K562 (cell line): ENCODE measurements around the gene MAP3K2. TPM values are rescaled to one million over a fixed set of nuclear protein-coding genes. Genes with fewer than 3 reads are reported as not detected.

Experiments
- C11orf30 ChIP-seq: fragments of 450-650 bp; IDR thresholded peaks from 2 replicates; pipeline ENCODE4 v1.6.1; 2016; ENCODE audit warnings: low read depth, mild to moderate bottlenecking
- E2F3 ChIP-seq: fragments of 250-450 bp; sonication (Bioruptor Pico); IDR thresholded peaks from 2 replicates; pipeline ENCODE4 v1.4.0; 2020; ENCODE audit warnings: mild to moderate bottlenecking
- FOXM1 ChIP-seq, 2 experiments: fragments of 450-650 bp in 1 of 2; sonication (generic) in 1 of 2; formaldehyde crosslinking in 1 of 2; IDR thresholded peaks; 2 replicates each; pipeline versions ENCODE4 v1.6.1 to v1.9.0; 2017 to 2022; ENCODE audit warnings: low read depth in 2 of 2, mild to moderate bottlenecking in 2 of 2, missing genetic modification reagents in 1 of 2, moderate library complexity in 1 of 2
- IRF2 ChIP-seq: sonication (generic); formaldehyde crosslinking; IDR thresholded peaks from 2 replicates; pipeline ENCODE4 v1.8.1; 2022; ENCODE audit warnings: mild to moderate bottlenecking, missing genetic modification reagents
- MCM2 ChIP-seq: fragments of 450-650 bp; IDR thresholded peaks from 2 replicates; pipeline ENCODE4 v1.6.1; 2017; ENCODE audit warnings: low read depth, mild to moderate bottlenecking
- MXI1 ChIP-seq: IDR thresholded peaks from 2 replicates; pipeline ENCODE4 v1.6.1; 2011; ENCODE audit warnings: low read depth, mild to moderate bottlenecking, improper control_type of control experiment, low read length
- NR1H2 ChIP-seq: sonication (generic); formaldehyde crosslinking; IDR thresholded peaks from 2 replicates; pipeline ENCODE4 v1.4.0; 2020; ENCODE audit warnings: mild to moderate bottlenecking, missing genetic modification reagents
- NR2C2 ChIP-seq, 2 experiments: fragments of 200-800 bp in 1 of 2; sonication (Bioruptor generic) in 1 of 2; sonication (generic) in 1 of 2; formaldehyde crosslinking in 1 of 2; IDR thresholded peaks; 2 replicates each; pipeline versions ENCODE4 v1.6.1 to v1.8.0; 2016 to 2022; ENCODE audit warnings: mild to moderate bottlenecking in 1 of 2, missing compliant biosample characterization in 1 of 2, missing genetic modification characterization in 1 of 2, missing genetic modification reagents in 1 of 2
- SNIP1 ChIP-seq: fragments of 450-650 bp; IDR thresholded peaks from 2 replicates; pipeline ENCODE4 v1.7.1; 2017; ENCODE audit warnings: low read depth, mild to moderate bottlenecking
- polyA plus RNA-seq, 8 experiments: library from polyadenylated mRNA; depleted of rRNA in 4 of 8; stranded (reverse) in 5 of 8; unstranded in 3 of 8; fragments of >200 nt; fragmentation: Nextera tagmentation in 2 of 8; fragmentation: Illumina TruSeq in 1 of 8; extraction: Ambion mirVana in 2 of 8; extraction: Trizol in 1 of 8; gene quantifications; 2 replicates each; pipeline versions ENCODE4 v1.2.1 to v1.2.3, GENCODE V29; 2011 to 2014; ENCODE audit warnings: inconsistent platforms in 1 of 8, missing spikeins in 1 of 8
- total RNA-seq, 7 experiments: library from RNA; depleted of rRNA in 6 of 7; stranded (reverse); fragments of >200 nt in 6 of 7; fragmentation: Illumina TruSeq in 2 of 7; extraction: Trizol in 2 of 7; gene quantifications; 2 replicates each; pipeline versions ENCODE4 v1.2.1 to v1.2.3, GENCODE V29; 2011 to 2021; ENCODE audit warnings: low replicate concordance in 1 of 7
- TF ChIP-seq, protein P1 (sequence below): fragments of 200-600 bp; sonication (generic); IDR thresholded peaks from one replicate; pipeline ENCODE4 v1.6.1; 2012; ENCODE audit warnings: mild to moderate bottlenecking, low read depth, low read length, inconsistent platforms
- TF ChIP-seq, protein P2 (sequence below): IDR thresholded peaks from 2 replicates; pipeline ENCODE4 v1.6.1; 2016; ENCODE audit warnings: missing genetic modification characterization, missing compliant biosample characterization
- TF ChIP-seq, protein P3 (sequence below): sonication (generic); formaldehyde crosslinking; IDR thresholded peaks from 2 replicates; pipeline ENCODE4 v1.8.1; 2022; ENCODE audit warnings: missing genetic modification reagents

MAP3K2 gene
- total and polyA plus RNA-seq, 9 of the 15 experiments (the other 6 are each of a cell fraction or from before 2014, with no cell fraction given): 1.2 to 14.2 (median 5.7) TPM

DNA sequence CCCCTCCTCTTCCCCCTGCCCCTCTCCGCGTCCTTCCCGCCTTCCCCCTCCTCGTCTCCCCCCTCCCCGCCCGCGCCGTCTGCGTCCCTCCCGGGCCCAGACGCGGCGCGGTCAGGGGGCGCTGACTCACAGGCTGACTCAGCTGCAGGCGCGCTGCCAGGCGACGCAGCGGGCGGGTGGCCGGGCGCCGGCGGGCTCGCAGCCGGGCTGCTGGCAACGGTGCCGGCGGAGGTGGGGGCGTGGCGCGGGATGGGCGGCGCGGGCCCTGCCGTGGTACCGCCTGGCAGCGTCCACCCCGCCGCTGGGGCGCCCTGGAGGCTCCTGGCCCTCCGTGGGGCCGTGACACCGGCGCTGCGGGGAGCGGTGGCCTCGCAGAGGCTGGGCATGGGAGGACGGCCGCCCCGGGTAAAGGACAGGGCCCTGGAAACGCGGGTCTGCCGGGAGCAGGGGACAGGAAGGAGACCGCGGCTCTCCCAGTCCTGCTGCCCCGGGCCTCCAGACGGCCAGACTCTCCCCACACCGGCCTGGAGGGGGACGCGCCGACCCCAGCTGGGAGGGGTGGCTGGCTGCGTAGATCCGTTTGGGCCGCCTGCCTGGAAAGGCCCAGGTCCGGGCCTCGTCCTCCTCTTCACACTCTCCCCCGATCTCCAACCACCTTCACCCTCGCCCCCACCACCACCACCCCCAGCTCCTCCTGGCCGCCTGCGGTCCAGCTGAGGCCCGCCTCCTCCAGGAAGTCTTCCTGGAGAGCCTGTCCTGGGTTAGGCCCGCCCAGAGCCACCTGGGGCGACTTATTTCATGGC, 20.4 kb upstream of the MAP3K2 start (continued):
- TF ChIP-seq, protein P1, sequence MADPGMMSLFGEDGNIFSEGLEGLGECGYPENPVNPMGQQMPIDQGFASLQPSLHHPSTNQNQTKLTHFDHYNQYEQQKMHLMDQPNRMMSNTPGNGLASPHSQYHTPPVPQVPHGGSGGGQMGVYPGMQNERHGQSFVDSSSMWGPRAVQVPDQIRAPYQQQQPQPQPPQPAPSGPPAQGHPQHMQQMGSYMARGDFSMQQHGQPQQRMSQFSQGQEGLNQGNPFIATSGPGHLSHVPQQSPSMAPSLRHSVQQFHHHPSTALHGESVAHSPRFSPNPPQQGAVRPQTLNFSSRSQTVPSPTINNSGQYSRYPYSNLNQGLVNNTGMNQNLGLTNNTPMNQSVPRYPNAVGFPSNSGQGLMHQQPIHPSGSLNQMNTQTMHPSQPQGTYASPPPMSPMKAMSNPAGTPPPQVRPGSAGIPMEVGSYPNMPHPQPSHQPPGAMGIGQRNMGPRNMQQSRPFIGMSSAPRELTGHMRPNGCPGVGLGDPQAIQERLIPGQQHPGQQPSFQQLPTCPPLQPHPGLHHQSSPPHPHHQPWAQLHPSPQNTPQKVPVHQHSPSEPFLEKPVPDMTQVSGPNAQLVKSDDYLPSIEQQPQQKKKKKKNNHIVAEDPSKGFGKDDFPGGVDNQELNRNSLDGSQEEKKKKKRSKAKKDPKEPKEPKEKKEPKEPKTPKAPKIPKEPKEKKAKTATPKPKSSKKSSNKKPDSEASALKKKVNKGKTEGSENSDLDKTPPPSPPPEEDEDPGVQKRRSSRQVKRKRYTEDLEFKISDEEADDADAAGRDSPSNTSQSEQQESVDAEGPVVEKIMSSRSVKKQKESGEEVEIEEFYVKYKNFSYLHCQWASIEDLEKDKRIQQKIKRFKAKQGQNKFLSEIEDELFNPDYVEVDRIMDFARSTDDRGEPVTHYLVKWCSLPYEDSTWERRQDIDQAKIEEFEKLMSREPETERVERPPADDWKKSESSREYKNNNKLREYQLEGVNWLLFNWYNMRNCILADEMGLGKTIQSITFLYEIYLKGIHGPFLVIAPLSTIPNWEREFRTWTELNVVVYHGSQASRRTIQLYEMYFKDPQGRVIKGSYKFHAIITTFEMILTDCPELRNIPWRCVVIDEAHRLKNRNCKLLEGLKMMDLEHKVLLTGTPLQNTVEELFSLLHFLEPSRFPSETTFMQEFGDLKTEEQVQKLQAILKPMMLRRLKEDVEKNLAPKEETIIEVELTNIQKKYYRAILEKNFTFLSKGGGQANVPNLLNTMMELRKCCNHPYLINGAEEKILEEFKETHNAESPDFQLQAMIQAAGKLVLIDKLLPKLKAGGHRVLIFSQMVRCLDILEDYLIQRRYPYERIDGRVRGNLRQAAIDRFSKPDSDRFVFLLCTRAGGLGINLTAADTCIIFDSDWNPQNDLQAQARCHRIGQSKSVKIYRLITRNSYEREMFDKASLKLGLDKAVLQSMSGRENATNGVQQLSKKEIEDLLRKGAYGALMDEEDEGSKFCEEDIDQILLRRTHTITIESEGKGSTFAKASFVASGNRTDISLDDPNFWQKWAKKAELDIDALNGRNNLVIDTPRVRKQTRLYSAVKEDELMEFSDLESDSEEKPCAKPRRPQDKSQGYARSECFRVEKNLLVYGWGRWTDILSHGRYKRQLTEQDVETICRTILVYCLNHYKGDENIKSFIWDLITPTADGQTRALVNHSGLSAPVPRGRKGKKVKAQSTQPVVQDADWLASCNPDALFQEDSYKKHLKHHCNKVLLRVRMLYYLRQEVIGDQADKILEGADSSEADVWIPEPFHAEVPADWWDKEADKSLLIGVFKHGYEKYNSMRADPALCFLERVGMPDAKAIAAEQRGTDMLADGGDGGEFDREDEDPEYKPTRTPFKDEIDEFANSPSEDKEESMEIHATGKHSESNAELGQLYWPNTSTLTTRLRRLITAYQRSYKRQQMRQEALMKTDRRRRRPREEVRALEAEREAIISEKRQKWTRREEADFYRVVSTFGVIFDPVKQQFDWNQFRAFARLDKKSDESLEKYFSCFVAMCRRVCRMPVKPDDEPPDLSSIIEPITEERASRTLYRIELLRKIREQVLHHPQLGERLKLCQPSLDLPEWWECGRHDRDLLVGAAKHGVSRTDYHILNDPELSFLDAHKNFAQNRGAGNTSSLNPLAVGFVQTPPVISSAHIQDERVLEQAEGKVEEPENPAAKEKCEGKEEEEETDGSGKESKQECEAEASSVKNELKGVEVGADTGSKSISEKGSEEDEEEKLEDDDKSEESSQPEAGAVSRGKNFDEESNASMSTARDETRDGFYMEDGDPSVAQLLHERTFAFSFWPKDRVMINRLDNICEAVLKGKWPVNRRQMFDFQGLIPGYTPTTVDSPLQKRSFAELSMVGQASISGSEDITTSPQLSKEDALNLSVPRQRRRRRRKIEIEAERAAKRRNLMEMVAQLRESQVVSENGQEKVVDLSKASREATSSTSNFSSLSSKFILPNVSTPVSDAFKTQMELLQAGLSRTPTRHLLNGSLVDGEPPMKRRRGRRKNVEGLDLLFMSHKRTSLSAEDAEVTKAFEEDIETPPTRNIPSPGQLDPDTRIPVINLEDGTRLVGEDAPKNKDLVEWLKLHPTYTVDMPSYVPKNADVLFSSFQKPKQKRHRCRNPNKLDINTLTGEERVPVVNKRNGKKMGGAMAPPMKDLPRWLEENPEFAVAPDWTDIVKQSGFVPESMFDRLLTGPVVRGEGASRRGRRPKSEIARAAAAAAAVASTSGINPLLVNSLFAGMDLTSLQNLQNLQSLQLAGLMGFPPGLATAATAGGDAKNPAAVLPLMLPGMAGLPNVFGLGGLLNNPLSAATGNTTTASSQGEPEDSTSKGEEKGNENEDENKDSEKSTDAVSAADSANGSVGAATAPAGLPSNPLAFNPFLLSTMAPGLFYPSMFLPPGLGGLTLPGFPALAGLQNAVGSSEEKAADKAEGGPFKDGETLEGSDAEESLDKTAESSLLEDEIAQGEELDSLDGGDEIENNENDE: no peak
- TF ChIP-seq NR1H2 (CRISPR knock-in tag) (no peak), MCM2 (no peak), IRF2 (CRISPR knock-in tag) (no peak), E2F3 (CRISPR knock-in tag) (no peak), NR2C2 (CRISPR knock-in tag; IDR thresholded peaks at IDR 0.05) (no peak), NR2C2 (tag; IDR thresholded peaks at IDR 0.05) (peak; percentile 59; the same call in 1 of the 2 replicates), C11orf30 (peak; percentile 39; the same call in 1 of the 2 replicates), FOXM1 (IDR thresholded peaks at IDR 0.05; ENCODE audit: low read depth) (no peak), FOXM1 (CRISPR knock-in tag; IDR thresholded peaks at IDR 0.05; ENCODE audit: low read depth) (no peak), MXI1 (no peak), SNIP1 (no peak)
- TF ChIP-seq, protein P2, sequence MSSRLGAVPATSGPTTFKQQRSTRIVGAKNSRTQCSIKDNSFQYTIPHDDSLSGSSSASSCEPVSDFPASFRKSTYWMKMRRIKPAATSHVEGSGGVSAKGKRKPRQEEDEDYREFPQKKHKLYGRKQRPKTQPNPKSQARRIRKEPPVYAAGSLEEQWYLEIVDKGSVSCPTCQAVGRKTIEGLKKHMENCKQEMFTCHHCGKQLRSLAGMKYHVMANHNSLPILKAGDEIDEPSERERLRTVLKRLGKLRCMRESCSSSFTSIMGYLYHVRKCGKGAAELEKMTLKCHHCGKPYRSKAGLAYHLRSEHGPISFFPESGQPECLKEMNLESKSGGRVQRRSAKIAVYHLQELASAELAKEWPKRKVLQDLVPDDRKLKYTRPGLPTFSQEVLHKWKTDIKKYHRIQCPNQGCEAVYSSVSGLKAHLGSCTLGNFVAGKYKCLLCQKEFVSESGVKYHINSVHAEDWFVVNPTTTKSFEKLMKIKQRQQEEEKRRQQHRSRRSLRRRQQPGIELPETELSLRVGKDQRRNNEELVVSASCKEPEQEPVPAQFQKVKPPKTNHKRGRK (tag): no peak
- TF ChIP-seq, protein P3, sequence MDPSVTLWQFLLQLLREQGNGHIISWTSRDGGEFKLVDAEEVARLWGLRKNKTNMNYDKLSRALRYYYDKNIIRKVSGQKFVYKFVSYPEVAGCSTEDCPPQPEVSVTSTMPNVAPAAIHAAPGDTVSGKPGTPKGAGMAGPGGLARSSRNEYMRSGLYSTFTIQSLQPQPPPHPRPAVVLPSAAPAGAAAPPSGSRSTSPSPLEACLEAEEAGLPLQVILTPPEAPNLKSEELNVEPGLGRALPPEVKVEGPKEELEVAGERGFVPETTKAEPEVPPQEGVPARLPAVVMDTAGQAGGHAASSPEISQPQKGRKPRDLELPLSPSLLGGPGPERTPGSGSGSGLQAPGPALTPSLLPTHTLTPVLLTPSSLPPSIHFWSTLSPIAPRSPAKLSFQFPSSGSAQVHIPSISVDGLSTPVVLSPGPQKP: no peak
